Amniotic stem cell (primary cell): ENCODE measurements around the gene CNIH3.
"Not testable (repeated sequence)": the region's sequence is repeated elsewhere in the genome, so short reads cannot be mapped to it uniquely, and the experiment has no call there.

Source experiments
- DNase-seq: peaks from one replicate; lab custom pipeline; 2025; lab: John Stamatoyannopoulos, UW

CNIH3 gene

DNA sequence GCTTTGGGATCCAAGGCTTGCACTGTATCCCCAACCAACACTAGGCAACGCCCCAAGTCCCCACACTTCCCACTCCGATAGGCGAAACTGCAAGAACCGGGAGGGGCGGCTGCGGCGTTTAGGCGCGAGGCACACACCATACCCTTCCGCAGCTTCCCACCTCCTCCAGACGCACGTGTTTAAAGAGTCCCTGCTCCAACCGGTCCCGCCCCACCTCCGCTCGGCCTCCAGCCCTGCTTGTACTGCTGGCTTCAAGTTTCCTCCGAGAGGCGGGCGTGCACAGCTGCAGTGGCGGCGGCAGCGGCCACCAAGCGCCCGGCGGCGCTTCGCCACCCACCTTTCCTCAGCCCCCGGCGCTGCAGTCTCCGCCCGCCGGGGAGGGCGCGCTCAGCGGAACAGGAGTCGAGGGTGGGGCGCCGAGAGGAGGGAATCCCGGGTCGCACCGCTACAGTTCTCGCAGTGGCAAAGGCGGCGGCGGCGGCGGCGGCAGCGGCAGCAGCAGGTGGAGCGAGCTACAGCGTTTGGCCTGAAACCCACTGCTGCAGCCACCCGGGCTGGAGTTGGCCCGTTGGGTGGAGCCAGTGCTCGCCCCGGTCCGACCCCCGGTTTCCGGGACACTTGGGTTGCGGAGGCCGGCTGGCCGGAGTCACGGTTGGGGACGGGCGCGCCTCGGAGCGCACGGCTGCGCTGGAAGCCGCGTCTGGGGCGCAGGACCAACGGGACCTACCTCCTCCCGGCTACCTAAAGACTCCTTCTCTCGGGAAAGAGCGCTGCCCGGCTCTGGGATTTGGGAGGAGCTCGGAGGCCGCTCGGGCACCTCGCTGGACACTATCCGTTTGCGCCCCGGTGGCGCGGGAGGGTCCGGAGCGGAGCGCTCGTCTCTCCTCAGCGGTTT lies at the start of gene CNIH3:
Gene CNIH3, plus strand, starts transcription at position 457 of the 895 bp plus-strand sequence. CDS start 858 bp downstream, outside the sequence.
- DNase-seq, result no peak

DNA sequence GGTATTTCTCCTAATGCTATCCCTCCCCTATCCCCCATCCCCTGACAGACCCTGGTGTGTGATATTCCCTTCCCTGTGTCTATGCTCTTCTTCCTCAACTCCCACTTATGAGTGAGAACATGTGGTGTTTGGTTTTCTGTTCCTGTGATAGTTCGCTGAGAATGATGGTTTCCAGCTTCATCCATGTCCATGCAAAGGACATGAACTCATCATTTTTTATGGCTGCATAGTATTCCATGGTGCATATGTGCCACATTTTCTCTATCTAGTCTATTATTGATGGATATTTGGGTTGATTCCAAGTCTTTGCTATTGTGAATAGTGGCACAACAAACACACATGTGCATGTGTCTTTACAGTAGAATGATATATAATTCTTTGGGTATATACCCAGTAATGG lies 49.6 kb upstream of the CNIH3 start:
- DNase-seq, result not testable (repeated sequence)

DNA sequence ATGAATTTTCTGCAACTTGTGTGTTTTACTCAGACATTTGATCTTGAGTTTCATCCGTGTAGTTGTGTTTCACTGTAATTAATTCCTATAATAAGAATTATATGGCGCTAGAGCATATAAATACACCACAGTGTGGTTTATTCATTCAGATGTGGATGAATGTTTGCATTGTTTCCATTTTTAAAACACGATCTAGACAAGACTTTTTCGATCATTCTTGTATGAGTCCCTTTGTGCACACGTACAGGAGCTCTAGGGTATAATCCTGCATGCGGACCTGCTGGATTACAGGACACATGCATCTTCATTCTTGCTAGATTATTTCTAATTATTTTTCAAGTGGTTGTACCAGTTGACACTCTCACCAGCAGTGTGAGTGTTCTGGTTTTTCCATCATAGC lies 46.8 kb upstream of the CNIH3 start:
- DNase-seq, result no peak

DNA sequence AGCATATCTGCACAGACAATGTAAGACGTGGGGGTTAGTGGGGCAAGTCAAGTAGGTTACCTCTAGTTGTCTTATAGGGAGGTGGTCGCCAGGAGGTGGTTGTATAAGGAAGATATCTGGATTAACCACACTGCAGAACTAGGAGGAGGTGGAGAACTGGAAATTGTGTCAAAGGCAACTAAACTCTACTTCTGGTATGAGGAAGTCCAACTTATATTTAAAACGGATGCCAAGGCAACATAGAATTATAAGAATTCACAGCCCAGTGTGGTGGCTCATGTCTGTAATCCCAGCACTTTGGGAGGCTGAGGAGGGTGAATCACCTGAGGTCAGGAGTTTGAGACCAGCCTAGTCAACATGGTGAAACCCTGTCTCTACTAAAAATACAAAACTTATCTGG lies 44.1 kb upstream of the CNIH3 start:
- not testable (repeated sequence) for DNase-seq

DNA sequence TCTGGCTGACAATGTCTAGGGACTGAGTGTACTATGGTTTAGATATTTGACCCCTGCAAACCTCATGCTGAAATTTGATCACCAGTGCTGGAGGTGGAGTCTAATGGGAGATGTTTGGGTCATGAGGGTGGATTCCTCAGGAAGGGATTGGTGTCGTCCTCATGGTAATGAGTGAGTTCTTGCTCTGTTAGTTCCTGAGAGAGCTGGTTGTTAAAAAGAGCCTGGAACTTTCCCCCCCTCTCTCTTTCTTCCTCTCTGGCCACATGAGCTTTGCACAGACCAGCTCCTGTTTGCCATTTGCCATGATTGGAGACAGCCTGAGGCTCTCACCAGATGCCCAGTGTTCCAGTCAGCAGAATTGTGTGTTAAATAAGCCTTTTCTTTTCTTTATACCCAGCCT lies 36.6 kb upstream of the CNIH3 start:
- DNase-seq, result no peak

DNA sequence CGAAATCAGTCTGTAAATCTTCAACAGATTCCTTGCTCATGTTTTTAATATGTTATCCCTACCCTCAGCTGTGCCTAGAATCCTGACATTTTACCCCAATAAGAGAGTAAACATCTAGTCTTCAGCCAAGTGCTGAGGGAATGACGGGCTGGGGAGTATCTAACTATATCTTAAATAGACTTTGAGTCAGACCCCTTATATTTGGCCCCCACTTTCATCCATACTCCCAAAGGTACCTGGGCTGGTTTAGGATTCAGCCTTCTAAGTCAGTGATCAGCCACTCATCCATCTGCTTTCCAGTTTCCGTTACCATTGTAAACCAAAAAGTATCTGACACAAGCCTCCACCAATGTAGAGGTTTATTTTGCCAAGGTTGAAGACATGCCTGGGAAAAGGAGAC lies 36.1 kb upstream of the CNIH3 start:
- DNase-seq, result no peak

DNA sequence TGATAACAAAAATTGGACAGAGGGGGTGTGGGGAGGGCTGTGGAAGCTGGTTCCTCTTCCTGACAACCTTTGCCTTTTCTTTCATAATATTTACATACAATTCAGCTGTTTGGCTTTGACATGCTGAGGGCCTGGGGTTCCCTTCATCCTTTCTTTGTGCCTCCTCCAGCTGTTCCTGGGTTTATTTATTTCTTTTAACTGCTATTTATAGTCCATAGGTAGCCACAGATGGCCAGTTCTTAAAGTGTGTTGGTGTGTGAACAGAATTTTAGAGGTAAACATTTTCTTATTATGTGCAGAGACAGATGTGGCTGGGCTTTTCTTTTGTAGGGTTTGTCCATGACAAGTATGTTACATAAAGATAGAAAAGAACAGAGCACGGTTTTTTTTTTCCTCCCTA lies 34.1 kb upstream of the CNIH3 start:
- DNase-seq, result no peak

DNA sequence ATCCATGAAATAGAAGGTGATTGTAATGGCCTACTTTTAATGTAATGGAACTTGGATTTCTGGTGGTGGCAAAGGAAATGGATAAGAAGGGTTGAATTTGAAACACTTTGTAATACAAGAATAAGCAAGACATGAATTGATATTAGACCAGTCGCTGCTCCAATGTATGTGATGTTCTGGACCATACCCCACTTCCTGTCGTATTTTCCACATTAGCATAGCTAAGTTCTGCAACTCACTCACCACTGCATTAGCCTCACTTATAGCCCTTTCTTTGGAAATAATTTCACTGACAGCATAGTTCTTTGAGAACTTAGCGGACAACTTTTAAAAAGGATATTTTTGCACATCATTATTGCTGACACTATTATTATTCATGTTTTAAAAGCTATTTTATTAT lies 32.3 kb upstream of the CNIH3 start:
- no peak for DNase-seq

DNA sequence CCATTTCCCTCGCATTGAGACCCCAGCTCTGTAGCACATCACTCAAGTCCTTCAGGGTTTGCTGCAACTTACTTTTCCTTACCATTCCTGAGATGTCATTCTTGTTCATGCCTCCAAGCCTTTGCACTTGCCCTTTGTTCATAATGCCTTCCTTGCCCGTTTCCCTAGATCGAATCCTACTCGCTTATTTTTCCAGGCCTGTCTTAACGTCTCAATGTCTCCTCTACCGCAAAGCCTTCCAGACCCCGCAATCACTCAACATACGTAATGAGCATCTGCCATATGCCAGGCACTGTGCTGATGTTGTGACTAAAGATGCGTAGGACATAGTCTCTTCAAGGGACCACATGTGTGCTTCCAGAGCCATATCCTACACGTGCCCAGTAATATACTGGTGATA lies 31.1 kb upstream of the CNIH3 start:
- DNase-seq, result no peak

DNA sequence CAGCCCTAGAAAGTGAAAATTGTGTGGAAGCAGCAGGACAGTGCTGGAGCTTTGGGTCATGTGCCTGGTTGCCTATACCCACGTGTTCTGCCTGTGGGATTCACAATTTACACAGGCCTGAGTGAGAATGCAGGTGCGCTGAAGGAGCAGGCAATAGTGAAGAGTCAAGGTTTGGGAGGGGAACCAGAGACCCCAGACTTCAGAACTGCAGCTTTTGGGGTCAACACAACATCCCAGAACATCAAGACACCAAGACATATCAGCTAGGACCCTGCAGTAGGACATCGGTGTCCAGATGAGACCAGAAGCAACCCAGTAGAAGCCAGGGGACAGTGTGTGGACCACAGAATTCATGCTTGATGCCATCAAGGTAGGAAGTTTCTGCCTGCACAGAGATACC lies 29.1 kb upstream of the CNIH3 start:
- DNase-seq, result no peak

DNA sequence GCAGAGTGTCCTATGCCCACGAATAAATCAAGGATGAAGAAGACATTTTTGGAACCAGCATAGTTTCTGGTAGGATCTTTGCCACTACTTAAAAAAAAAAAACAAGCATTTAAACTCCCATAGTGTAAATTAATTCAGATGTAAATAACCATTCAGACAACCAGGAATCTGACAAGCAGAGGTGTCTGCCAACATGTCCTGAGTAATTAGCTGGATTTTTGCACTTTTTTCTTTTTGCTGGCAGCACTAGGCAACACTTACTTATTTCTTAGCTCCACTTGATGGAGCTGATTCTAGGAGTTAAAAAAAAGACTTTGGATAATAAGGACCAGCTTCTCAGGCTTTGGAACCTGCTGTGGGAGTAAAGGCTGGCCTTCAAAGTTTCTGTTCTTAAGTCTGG lies 27.6 kb upstream of the CNIH3 start:
- DNase-seq, result no peak

DNA sequence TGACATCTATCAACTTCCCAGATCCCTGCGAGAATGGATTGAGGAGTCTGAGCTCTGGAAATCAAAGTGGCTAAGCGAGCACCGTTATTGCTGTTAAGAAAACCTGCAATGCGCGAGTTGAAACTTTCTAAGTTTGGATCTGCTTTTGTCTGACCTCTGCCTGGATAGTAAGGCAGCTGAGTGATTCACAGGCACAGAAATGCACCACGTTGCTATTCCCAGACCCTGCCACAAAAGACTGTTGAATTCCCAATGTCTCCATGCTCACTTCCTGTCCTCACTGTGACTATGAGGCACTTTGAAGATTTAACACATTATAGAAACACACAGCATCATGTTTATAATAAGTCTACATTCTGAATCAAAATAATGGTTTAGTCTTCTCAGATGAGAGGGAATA lies 27.1 kb upstream of the CNIH3 start:
- DNase-seq, result no peak

DNA sequence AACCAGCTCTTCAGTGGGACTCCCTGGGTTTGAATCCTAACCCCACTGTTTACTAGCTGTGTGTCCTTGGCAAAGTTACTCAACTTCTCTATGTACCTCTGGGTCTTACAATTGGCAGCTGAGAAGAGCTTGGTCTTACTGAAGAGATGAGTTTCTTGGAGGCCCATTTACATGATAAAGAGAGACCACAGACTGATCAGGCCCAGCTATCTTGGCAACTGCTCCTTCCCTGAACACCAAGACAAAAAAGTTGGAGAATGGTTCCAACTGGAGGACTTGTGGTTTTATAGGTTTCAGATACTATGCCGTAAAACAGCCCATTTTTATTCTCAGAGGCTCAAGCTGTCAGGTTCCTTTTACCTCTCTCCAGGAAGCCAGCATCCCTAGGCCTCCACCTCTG lies 24.8 kb upstream of the CNIH3 start:
- no peak for DNase-seq

DNA sequence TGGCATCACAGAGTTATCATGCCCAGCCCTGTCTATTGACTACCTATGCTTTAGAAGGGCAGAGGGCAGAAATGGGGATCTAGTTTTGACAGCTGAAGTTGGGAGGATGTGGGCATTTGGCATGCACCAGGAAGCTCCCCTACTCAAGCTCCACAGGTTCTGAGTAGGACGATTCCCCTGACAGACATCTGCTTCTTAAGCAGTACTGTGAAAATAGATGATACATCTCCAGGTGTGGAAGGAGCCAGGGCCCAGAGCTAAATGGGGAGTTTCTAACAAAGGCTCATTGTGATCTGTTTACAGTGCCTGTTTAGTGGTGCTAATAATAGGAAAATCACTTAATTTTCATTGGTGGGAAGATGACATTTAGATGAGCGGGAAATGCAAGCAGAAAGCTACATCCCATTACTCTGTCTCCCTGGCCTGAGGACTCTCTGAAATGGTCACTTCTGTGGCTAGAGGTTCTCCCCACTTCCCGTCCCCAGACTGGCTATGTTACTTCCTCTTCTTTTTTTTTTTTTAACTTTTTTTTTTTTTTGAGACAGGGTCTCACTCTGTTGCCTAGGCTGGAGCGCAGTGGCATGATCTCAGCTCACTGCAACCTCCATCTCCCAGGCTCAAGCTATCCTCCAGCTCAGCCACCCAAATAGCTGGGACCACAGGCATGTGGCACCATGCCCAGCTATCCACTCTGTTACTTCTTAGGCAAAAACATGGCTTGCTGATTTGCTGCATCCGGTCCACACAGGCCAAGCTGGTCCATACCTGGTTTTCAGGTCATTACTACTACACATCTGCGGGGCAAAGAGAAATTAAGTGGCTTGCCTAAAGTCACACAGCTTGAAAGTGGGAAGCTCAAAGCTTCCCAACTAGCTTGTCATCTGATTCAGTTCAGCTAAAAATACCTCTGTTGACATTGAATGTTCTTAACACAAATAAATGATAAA lies 23.2 kb upstream of the CNIH3 start:
- no peak for DNase-seq

DNA sequence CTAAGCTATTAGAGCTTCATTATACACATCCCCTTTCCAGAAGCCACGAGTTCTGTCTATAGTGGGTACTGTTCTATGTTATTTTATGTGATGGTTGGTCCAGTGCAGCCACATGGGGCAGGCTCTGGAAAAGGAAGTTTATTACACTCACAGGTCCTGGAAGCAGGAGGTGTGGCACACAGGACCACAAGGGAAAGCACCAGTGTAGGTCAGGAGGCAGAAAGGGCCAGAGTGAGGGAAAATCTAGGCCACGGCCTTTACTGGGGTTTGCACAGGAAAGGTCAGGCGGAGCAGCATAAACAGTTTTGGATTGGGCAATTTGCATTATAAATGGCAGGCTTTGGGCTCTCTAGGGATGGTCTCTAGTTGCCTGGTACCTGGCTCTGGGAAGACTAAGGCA lies 21.8 kb upstream of the CNIH3 start:
- DNase-seq, result no peak

DNA sequence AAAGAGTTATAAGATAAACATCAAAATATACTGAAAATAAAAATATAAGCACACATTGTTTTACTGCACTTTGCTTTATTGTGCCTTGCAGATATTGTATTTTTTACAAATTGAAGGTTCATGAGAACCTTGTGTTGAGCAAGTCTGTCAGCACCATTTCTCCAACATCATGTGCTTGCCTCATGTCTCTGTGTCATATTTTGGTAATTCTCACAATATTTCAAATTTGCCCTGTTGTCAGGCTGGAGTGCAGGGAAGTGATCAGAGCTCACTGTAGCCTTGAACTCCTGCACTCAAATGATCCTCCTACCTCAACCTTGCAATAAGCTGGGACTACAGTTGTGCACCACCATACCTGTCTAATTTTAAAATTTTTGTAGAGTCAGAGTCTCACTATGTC lies 21.3 kb upstream of the CNIH3 start:
- DNase-seq, result no peak

DNA sequence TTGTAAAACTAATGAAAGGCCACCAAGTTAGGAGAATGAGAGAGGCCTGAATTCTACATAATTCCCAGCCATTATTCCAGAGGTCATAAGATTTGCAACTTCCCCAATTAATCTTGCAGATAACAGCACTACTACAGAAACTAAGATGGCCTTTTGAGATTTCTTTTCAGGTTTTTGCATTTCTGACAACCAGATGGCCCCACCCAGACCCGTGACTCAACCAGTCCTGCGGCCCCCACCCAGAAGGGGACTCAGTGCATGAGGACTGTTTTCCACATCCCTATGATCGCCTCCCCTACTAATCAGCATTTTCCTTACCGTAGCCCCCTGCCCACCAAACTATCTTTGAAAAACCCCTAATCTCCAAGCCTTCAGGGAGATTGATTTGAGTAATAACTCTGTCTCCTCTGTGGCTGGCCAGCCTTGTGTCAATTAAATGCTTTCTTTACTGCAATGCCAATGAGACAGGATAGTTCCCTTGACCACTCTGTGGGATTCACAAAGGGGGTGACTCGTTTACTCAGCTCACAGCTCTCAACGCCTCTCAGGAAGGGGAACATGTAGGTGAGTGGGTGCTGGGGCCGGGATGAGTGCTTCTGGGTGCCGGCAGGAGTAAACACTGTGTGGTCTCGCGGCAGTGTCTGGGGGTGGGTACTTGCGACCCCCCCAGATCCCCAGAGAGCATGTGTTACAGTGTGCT lies 10.5 kb upstream of the CNIH3 start:
- DNase-seq, result no peak

DNA sequence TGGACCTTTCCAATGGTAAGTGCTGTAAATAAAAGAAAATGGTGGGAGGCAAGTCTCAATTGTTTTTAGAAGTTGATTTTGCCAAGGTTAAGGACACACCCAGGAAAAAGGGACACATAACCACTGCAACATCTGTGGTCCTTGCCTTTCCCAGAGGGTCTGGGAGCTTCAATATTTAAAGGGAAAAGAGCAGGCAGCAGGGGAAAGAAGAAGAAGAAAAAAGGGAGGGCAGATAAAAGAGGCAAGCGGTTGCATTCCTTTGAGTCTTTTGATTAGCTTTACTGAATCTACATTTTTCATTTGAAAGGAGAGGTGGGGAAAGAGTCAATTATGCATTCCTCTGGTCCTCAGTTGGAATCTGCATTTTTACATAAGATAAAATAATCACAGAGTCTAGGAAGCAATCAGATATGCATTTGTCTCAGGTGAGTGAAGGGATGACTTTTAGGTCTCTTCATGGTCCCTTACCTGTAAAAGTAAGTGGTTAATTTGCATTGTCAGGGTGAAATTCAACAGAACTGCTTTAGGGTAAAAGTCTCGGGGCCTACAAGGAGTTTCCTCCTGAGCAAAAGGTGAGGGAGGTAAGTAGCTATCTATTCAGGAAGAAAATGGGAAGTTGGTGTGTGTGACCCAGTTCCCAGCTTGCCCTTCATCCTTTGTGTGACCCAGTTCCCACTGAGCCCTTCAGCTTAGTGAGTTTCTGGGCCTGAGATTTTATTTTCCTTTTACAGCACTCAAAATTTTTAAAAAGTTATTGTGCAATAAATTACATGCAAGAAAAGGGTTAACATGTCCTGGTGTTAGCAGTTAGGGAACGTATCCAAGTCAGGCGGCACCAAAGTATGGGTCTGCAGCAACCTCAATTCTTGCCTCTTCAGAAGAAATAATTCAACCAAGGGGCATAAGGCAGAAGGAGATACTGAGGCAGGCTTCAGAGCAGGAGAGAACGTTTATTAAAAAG lies 8.6 kb upstream of the CNIH3 start:
- DNase-seq, result no peak

DNA sequence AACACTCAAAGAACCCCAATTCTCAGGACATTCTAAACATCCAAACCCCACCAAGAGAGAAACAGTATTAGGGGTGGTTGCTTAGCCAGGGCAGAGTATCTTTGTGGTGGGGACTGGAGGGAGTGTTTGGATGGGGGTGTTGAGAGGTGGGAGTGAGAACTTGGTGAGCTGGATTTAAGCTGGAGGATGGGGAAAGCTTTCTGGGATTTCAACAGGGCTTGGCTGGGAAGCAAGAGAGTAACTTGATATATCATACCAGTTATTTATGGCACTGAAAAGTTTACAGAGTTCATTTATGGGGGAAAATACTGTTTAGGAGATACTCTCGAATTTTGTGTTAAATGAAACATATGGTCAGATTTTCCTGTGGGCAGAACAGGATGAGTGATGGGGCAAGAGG lies 6.8 kb upstream of the CNIH3 start:
- DNase-seq, result no peak

DNA sequence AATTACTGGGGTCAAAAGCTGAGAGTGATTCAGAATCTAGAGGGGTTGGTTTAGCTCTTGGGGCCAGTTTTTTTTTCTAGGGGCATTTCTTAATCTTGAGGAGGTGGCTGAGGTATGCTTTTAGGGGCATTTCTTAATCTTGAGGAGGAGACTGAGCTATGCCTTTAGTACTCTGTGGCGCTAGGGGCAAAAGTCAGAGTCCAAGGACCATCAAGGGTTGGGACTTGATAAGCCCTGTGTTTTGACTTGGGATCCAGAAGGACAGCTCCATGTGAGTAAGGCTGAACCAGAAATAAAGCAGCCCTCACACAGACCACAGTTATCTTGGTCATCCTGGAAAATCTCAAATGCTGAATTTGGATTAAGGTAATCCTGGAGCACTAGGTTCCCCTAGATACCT lies 3.9 kb upstream of the CNIH3 start:
- no peak for DNase-seq

DNA sequence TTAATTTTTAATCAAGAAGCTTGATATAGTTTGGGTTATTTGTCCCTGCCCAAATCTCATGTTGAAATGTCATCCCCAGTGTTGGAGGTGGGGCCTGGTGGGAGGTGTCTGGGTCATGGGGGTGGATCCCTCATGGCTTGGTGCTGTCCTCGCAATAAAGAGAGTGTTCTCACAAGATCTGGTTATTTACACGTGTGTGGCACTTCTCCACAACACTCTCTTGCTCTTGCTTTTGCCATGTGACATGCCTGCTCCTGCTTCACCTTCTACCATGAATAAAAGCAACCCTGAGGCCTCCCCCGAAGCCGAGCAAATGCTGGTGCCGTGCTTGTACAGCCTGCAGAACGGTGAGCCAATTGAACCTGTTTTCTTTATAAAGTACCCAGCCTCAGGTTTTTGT lies 2.6 kb upstream of the CNIH3 start:
- no peak for DNase-seq
